GM21825 (cell line): ENCODE measurements around the gene USP3.

Experiments used
- ATAC-seq: cut with Tn5 transposase; IDR thresholded peaks from one replicate; pipeline ENCODE4 v1.9.1; 2021; ENCODE audit warnings: mild to moderate bottlenecking, moderate library complexity; ENCODE audit not compliant: unreplicated experiment

USP3 gene

GRCh38 chr15:63538876-63539275, 34.5 kb downstream of the USP3 start:
- ATAC-seq = no peak

GRCh38 chr15:63539521-63539920, 35.1 kb downstream of the USP3 start:
- no peak for ATAC-seq

- ATAC-seq = no peak
Measured at GRCh38 chr15:63539998-63540397, 35.6 kb downstream of the USP3 start.

- ATAC-seq = no peak
Measured at GRCh38 chr15:63540449-63540848, 36.1 kb downstream of the USP3 start.

GRCh38 chr15:63544258-63545026, 40.0 kb downstream of the USP3 start:
- ATAC-seq = no peak

GRCh38 chr15:63545520-63545919, 41.1 kb downstream of the USP3 start:
- no peak for ATAC-seq

- no peak for ATAC-seq
Measured at GRCh38 chr15:63551400-63551799, 47.0 kb downstream of the USP3 start.

- ATAC-seq = no peak
Measured at GRCh38 chr15:63553388-63553791, 49.0 kb downstream of the USP3 start.

GRCh38 chr15:63554337-63554927, 50.0 kb downstream of the USP3 start:
- ATAC-seq = no peak

GRCh38 chr15:63555507-63555906, 51.1 kb downstream of the USP3 start:
- ATAC-seq = no peak

GRCh38 chr15:63556246-63556645, 51.9 kb downstream of the USP3 start:
- no peak for ATAC-seq

GRCh38 chr15:63556736-63557135, 52.3 kb downstream of the USP3 start:
- ATAC-seq = no peak

GRCh38 chr15:63559753-63560152, 55.4 kb downstream of the USP3 start:
- ATAC-seq = no peak

GRCh38 chr15:63560741-63561448, 56.5 kb downstream of the USP3 start:
- no peak for ATAC-seq

GRCh38 chr15:63564093-63564492, 59.7 kb downstream of the USP3 start:
- ATAC-seq = no peak

- no peak for ATAC-seq
Measured at GRCh38 chr15:63565536-63566186, 61.3 kb downstream of the USP3 start.

GRCh38 chr15:63572749-63573464, 68.5 kb downstream of the USP3 start:
- no peak for ATAC-seq

- ATAC-seq = no peak
Measured at GRCh38 chr15:63573533-63573932, 69.1 kb downstream of the USP3 start.

- no peak for ATAC-seq
Measured at GRCh38 chr15:63575312-63575711, 70.9 kb downstream of the USP3 start.

GRCh38 chr15:63576441-63576840, 72.0 kb downstream of the USP3 start:
- no peak for ATAC-seq

- no peak for ATAC-seq
Measured at GRCh38 chr15:63582179-63582578, 77.8 kb downstream of the USP3 start.
